Measurements from ENCODE around the gene TSPY8. TPM values are rescaled to one million over a fixed set of nuclear protein-coding genes. Genes with fewer than 3 reads are reported as not detected.
"Not testable (repeated sequence)": the region's sequence is repeated elsewhere in the genome, so short reads cannot be mapped to it uniquely, and the experiment has no call there.

The TSPY8 gene
- not detected for total RNA-seq

GRCh38 chrY:9357497-9357896 is at the start of gene TSPY8:
TSS of gene TSPY8 (plus strand) at chrY:9357797. CDS start at chrY:9357843, 46 bp downstream.
- not testable (repeated sequence) for H3K4me1 ChIP-seq, H3K27ac ChIP-seq, H3K27me3 ChIP-seq, H3K4me3 ChIP-seq, H3K9me3 ChIP-seq, ATAC-seq, H3K36me3 ChIP-seq
- no CpG with 5 or more reads among the region's 25 CpGs for WGBS, 2 donors (ENCODE audit: low coverage in 1 of 2)

DNA sequence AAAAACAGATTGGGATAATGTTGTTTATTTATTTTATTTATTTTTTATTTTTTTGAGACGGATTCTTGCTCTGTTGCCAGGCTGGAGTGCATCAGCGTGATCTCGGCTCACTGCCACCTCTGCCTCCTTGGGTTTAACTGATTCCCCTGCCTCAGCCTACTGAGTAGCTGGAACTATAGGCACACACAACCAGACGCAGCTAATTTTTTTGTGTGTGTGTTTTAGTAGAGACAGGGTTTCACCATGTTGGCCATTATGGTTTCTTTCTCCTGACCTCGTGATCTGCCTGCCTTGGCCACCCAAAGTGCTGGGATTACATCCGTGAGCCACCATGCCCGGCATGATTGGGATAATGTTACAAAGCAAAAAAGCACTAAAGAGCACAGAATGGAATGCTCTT is 36.6 kb upstream of the TSPY8 start:
- WGBS, 2 donors (ENCODE audit: low coverage in 1 of 2), result 62% methylated on average over 4 of the region's 7 CpGs; no CpG with 5 or more reads in 1 of the 2 donors
- Histone ChIP-seq H3K36me3 (no peaks in the 10 kb centered on the region), H3K4me1 (no peaks in the 10 kb centered on the region), H3K9me3 (no peaks in the 10 kb centered on the region), H3K27me3 (no peaks in the 10 kb centered on the region), H3K4me3 (no peak overlapping the region), H3K27ac (no peak overlapping the region)
- ATAC-seq, result no peak
- TF ChIP-seq POLR2A (IDR thresholded peaks at IDR 0.05) (no peak), EP300 (IDR thresholded peaks at IDR 0.05) (no peak), POLR2AphosphoS5 (IDR thresholded peaks at IDR 0.05) (no peak)

- not testable (repeated sequence) for ATAC-seq, H3K4me3 ChIP-seq, H3K9me3 ChIP-seq, H3K36me3 ChIP-seq, H3K27me3 ChIP-seq, H3K27ac ChIP-seq, H3K4me1 ChIP-seq
- WGBS, 2 donors (ENCODE audit: low coverage in 1 of 2), result no CpG with 5 or more reads among the region's 26 CpGs
Measured at GRCh38 chrY:9337164-9337563, 20.4 kb upstream of the TSPY8 start, which contains the start of gene TSPY4. TSS of gene TSPY4 (plus strand) at chrY:9337464. CDS start at chrY:9337510, 46 bp downstream.

GRCh38 chrY:9396527-9396926 is 38.9 kb downstream of the TSPY8 start:
- H3K27ac ChIP-seq, H3K4me3 ChIP-seq, H3K27me3 ChIP-seq, H3K36me3 ChIP-seq, H3K9me3 ChIP-seq, H3K4me1 ChIP-seq, ATAC-seq: not testable (repeated sequence)
- no CpG with 5 or more reads among the region's 26 CpGs for WGBS, 2 donors (ENCODE audit: low coverage in 1 of 2)

GRCh38 chrY:9398121-9398520 is 40.5 kb downstream of the TSPY8 start, which contains the start of gene TSPY3:
TSS of gene TSPY3 (plus strand) at chrY:9398421. CDS start at chrY:9398467, 46 bp downstream.
- H3K4me3 ChIP-seq, H3K27me3 ChIP-seq, H3K27ac ChIP-seq, H3K36me3 ChIP-seq, H3K9me3 ChIP-seq, H3K4me1 ChIP-seq, ATAC-seq: not testable (repeated sequence)
- no CpG with 5 or more reads among the region's 26 CpGs for WGBS, 2 donors (ENCODE audit: low coverage in 1 of 2)

Small RNA genes lying within 50 kb of the gene (small RNA-seq; reads per million reads assigned to genes)
- gene AC006158.1, result 0 reads per million in 4 donors

Other genes starting within 250 kb of the TSPY8 start
- gene TSPY4, start 20.3 kb upstream of the TSPY8 start, total RNA-seq, result not detected
- not detected for gene TSPY3, start 40.6 kb downstream of the TSPY8 start, total RNA-seq
- gene TSPY1, start 109.2 kb downstream of the TSPY8 start, total RNA-seq, result not detected
- gene TSPY9, start 129.5 kb downstream of the TSPY8 start, total RNA-seq, result not detected
- not detected for gene TSPY10, start 170.1 kb downstream of the TSPY8 start, total RNA-seq